ENCODE data around the gene CHSY3. TPM values are rescaled to one million over a fixed set of nuclear protein-coding genes. Genes with fewer than 3 reads are reported as not detected.

Gene CHSY3
- total RNA-seq, 1 donor from 2014 or later = 51.3 TPM

- intact Hi-C loops (cut with DNase I) = loop anchor here (5.0 kb wide), 1 partner anchor 38 kb away; no protein-coding TSS in a partner anchor
- Histone ChIP-seq H3K27me3 (no peaks in the 10 kb centered on the region), H3K27ac (peak overlapping the region; percentile 54 to 62), H3K4me3 (no peak overlapping the region), H3K4me1 (peaks cover 0 to 13% of the 10 kb centered on the region in 2 donors), H3K36me3 (no peaks in the 10 kb centered on the region), H3K9me3 (no peaks in the 10 kb centered on the region)
- DNase-seq (ENCODE audit: low spot score in 2 of 2) = no peak
- no peak for TF ChIP-seq CTCF (IDR thresholded peaks at IDR 0.05)
These were observed 40.8 kb downstream of the CHSY3 start for GRCh38 chr5:129945028-129945427.

- TF ChIP-seq CTCF (IDR thresholded peaks at IDR 0.05) = no peak
- peaks cover 0 to 13% of the 10 kb centered on the region in 2 donors for H3K4me1 ChIP-seq
- no peak for DNase-seq (ENCODE audit: low spot score in 2 of 2)
- H3K9me3 ChIP-seq = no peaks in the 10 kb centered on the region
- H3K27ac ChIP-seq = peak overlapping the region; percentile 54 to 62
- no peak overlapping the region for H3K4me3 ChIP-seq
- H3K36me3 ChIP-seq = no peaks in the 10 kb centered on the region
- no peaks in the 10 kb centered on the region for H3K27me3 ChIP-seq
- intact Hi-C loops (cut with DNase I) = loop anchor here (5.0 kb wide), 1 partner anchor 39 kb away; no protein-coding TSS in a partner anchor
These were observed 41.6 kb downstream of the CHSY3 start for GRCh38 chr5:129945774-129946270.

- DNase-seq (ENCODE audit: low spot score in 2 of 2) = no peak
- Histone ChIP-seq H3K9me3 (no peaks in the 10 kb centered on the region), H3K36me3 (no peaks in the 10 kb centered on the region), H3K4me3 (no peak overlapping the region), H3K27me3 (no peaks in the 10 kb centered on the region), H3K27ac (no peak overlapping the region), H3K4me1 (peaks cover 0 to 4% of the 10 kb centered on the region in 2 donors)
- TF ChIP-seq CTCF (IDR thresholded peaks at IDR 0.05) = no peak
- intact Hi-C loops (cut with DNase I) = no loop called here
These were observed 46.8 kb downstream of the CHSY3 start for GRCh38 chr5:129951039-129951438.

- Histone ChIP-seq H3K9me3 (no peaks in the 10 kb centered on the region), H3K27ac (peak overlapping the region in 1 of 2 donors; percentile 26), H3K4me3 (no peak overlapping the region), H3K36me3 (no peaks in the 10 kb centered on the region), H3K27me3 (no peaks in the 10 kb centered on the region), H3K4me1 (peaks cover 0 to 12% of the 10 kb centered on the region in 2 donors)
- TF ChIP-seq CTCF (IDR thresholded peaks at IDR 0.05) = no peak
- no peak for DNase-seq (ENCODE audit: low spot score in 2 of 2)
- intact Hi-C loops (cut with DNase I) = no loop called here
These were observed 54.3 kb downstream of the CHSY3 start for GRCh38 chr5:129958581-129958980.

- TF ChIP-seq CTCF (IDR thresholded peaks at IDR 0.05) = no peak
- no peaks in the 10 kb centered on the region for H3K9me3 ChIP-seq
- no peaks in the 10 kb centered on the region for H3K36me3 ChIP-seq
- H3K27ac ChIP-seq = peak overlapping the region; percentile 29 to 66
- intact Hi-C loops (cut with DNase I) = loop anchor here (2.0 to 5.0 kb wide), 2 partner anchors 56 to 96 kb away; partner anchors contain the start of gene CHSY3
- no peaks in the 10 kb centered on the region for H3K27me3 ChIP-seq
- no peak for DNase-seq (ENCODE audit: low spot score in 2 of 2)
- no peak overlapping the region for H3K4me3 ChIP-seq
- peaks cover 0 to 17% of the 10 kb centered on the region in 2 donors for H3K4me1 ChIP-seq
These were observed 56.6 kb downstream of the CHSY3 start for GRCh38 chr5:129960831-129961230.
